GM19467 (cell line): ENCODE results near the gene SPACDR.
"Not testable (repeated sequence)": the region's sequence is repeated elsewhere in the genome, so short reads cannot be mapped to it uniquely, and the experiment has no call there.

Experiments
- ATAC-seq: cut with Tn5 transposase; IDR thresholded peaks from one replicate; pipeline ENCODE4 v1.9.1; 2021; ENCODE audit warnings: mild to moderate bottlenecking, moderate library complexity; ENCODE audit not compliant: unreplicated experiment

The SPACDR gene, protein sequence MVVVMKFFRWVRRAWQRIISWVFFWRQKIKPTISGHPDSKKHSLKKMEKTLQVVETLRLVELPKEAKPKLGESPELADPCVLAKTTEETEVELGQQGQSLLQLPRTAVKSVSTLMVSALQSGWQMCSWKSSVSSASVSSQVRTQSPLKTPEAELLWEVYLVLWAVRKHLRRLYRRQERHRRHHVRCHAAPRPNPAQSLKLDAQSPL

DNA sequence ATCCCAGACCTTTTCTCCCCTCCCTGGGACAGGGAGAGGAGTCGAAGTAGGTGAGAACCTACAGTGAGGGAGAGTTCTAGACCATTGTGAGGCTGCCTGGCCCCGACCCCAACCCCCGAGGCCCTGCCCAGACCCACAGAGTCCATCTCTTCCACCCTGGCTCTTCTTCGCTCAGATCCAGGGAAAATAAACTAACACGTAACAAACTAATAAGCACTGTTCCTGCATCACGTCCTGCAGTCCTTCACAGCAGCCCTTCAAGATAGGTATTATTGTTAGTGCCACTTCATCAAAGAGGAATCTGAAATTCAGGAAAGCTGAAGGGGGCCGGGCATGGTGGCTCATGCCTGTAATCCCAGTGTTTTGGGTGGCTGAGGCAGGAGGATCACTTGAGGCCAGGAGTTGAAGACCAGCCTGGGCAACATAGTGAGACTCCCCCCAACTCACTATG is at the start of gene SPACDR:
TSS of gene SPACDR (minus strand) at position 51 of the 451 bp plus-strand sequence. CDS start 235 bp downstream, outside the sequence.
- ATAC-seq = no peak

DNA sequence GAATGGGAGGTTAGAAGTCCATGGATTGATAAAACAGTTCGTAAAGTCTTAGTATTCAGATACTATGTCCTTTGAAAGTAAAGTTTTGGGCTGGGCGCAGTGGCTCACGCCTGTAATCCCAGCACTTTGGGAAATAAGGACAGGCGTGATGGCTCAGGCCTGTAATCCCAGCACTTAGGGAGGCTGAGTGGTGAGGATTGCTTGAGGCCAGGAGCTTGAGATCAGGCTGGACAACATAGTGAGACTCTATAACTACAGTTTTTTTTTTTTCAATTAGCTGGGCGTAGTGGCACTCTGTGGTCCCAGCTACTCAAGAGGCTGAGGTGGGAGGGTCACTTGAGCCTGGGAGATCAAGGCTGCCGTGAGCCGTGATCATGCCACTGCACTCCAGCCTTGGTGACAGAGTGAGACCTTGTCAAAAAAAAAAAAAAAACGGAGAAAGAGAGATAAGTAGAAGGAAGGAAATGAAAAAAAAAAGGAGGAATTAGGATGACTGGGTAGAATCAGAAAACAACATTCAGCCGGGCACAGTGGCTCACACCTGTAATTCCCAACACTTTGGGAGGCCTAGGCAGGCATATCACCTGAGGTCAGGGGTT is 49.3 kb upstream of the SPACDR start:
- no peak for ATAC-seq

GRCh38 chr7:100510437-100511239 is 46.6 kb upstream of the SPACDR start:
- no peak for ATAC-seq

GRCh38 chr7:100509231-100509630 is 45.2 kb upstream of the SPACDR start:
- ATAC-seq = no peak

DNA sequence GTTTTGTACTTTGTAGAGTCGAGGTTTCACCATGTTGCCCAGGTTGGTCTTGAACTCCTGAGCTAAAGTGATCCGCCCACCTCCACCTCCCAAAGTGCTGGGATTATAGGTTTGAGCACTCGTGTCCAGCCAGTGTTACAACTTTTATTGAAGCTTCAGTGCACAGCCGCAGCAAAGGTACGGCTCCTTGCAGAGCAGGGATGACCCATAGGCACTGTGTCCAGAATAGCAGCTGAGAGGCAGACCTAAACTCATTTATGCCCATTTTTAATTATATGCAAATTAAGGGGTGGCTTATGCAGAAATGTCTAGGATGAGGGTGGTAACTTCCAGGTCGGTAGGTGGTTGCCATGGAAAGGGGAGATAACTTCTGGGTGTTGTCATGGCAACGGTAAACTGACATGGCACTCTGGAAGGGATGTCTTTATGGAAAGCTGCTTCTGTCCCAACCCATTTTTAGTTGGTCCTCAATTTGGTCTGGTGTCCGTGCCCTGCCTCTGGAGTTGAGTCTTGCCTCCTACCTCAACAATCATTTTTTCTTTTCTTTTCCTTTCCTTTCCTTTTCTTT is 42.4 kb upstream of the SPACDR start:
- no peak for ATAC-seq

DNA sequence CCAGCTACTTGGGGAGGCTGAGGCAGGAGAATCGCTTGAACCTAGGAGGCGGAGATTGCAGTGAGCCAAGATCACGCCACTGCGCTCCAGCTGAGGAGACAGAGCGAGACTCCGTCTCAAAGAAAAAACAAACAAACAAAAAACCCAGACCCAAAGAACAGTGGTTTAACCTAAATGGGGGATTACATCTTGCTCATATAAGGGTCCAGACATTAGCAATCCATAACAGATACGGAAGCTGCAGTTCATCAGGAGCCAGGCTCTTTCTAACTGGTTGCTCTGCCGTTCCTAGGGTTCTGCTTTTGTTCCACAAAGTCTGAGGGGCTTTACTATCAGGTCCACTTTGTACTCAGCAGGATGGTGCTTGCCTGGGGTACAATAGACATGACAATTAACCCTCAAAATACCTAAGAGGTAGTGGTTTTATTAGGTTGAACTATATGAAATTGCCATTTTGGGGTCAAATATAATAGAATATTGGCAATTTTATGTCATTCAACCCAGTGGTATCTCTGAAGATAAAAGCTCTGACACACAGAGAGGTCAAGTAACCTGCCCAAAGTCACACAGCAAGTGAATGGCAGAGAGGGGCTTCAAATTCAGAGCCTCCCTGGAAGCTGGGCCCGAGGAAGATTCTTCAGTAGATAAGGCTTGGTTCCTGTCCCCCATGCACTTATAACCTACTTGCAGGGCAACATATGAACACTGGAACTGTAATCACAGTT is 41.0 kb upstream of the SPACDR start:
- no peak for ATAC-seq

GRCh38 chr7:100504031-100504430 is 40.0 kb upstream of the SPACDR start:
- ATAC-seq = not testable (repeated sequence)

- not testable (repeated sequence) for ATAC-seq
Observed at GRCh38 chr7:100500743-100501142, 36.7 kb upstream of the SPACDR start.

DNA sequence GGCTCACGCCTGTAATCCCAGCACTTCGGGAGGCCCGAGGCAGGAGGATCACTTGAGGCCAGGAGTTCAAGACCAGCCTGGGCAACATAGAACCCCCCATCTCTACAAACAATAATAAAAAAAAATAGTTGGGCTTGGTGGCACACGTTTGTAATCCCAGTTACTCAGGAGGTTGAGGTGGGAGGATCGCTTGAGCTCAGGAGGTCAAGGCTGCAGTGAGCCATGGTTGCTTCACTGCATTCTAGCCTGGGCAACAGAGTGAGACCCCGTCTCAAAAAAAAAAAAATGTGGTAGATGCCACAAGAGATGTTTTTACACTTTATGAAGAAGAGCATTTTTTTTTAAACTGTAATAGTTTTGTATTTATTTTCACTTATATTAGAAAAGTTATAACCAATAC is 32.4 kb upstream of the SPACDR start:
- no peak for ATAC-seq

- no peak for ATAC-seq
Observed at GRCh38 chr7:100493476-100494264, 29.6 kb upstream of the SPACDR start.

DNA sequence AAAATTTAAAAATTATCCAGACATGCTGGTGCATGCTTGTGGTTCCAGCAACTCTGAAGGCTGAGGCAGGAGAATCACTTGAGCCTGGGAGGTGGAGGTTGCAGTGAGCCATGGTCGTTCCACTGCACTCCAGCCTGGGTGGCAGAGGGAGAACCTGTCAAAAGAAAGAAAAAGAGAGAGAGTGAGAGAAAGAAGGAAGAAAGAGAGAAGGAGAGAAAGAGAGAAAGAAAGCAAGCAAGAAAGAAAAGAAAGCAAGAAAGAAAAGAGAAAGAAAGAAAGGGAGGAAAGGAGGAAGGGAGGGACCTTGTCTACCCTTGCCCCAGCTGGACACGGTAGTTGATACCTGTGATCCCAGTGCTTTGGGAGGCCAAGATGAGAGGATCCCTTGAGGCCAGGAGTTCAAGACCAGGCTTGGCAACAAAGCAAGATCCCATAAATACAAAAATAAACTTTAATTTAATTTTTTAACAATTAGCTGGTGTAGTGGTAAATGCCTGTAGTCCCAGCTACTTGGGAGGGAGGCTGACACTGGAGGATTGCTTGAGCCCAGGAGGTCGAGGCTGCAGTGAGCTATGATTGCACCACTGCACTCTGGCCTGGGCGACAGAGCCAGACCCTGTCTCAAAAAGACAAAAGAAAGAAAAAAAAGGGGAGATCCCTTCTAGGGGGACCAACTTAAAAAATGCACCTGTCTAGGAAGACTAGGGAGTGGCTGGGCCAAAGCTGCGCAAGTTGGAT is 28.8 kb upstream of the SPACDR start:
- no peak for ATAC-seq

GRCh38 chr7:100491192-100491578 is 27.1 kb upstream of the SPACDR start:
- ATAC-seq = no peak

- no peak for ATAC-seq
Observed at GRCh38 chr7:100490483-100491191, 26.6 kb upstream of the SPACDR start.

- no peak for ATAC-seq
Observed at GRCh38 chr7:100489824-100490223, 25.8 kb upstream of the SPACDR start.

GRCh38 chr7:100489121-100489520 is 25.1 kb upstream of the SPACDR start:
- no peak for ATAC-seq

DNA sequence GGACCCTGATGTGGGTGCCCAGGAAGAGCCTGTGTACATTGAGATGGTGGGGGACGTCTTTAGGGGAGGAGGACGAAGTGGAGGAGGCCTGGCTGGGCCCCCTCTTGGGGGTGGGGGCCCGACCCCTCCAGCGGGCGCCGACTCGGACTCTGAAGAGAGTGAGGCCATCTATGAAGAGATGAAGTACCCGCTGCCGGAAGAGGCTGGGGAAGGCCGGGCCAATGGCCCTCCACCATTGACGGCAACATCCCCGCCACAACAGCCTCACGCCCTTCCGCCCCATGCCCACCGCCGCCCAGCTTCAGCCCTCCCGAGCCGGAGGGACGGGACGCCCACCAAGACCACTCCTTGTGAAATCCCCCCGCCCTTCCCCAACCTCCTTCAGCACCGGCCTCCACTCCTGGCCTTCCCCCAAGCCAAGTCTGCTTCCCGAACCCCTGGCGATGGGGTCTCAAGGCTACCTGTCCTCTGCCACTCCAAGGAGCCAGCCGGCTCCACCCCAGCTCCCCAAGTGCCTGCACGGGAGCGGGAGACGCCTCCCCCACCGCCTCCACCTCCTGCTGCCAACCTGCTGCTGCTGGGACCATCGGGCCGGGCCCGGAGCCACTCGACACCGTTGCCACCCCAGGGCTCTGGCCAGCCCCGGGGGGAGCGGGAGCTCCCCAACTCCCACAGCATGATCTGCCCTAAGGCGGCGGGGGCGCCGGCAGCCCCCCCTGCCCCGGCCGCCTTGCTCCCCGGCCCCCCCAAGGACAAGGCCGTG is 24.5 kb upstream of the SPACDR start:
- ATAC-seq = no peak

GRCh38 chr7:100486753-100487446 is 22.8 kb upstream of the SPACDR start:
- no peak for ATAC-seq
